HG02943 (cell line): ENCODE measurements around the gene CENPP.
"Not testable (repeated sequence)": the region's sequence is repeated elsewhere in the genome, so short reads cannot be mapped to it uniquely, and the experiment has no call there.

ENCODE experiments used
- ATAC-seq: cut with Tn5 transposase; IDR thresholded peaks from one replicate; pipeline ENCODE4 v1.9.1; 2021; ENCODE audit warnings: mild to moderate bottlenecking, low read depth, moderate library complexity; ENCODE audit not compliant: unreplicated experiment

CENPP gene

GRCh38 chr9:92608909-92609445 is 283.2 kb downstream of the CENPP start:
- no peak for ATAC-seq

GRCh38 chr9:92610470-92611420 is 285.0 kb downstream of the CENPP start:
- ATAC-seq, result no peak

- ATAC-seq, result no peak
Measured at GRCh38 chr9:92611621-92612285, 286.0 kb downstream of the CENPP start.

GRCh38 chr9:92612292-92612691 is 286.5 kb downstream of the CENPP start:
- no peak for ATAC-seq

GRCh38 chr9:92612816-92613215 is 287.1 kb downstream of the CENPP start:
- ATAC-seq, result no peak

GRCh38 chr9:92613268-92614122 is 287.7 kb downstream of the CENPP start:
- ATAC-seq, result no peak

GRCh38 chr9:92614123-92614510 is 288.4 kb downstream of the CENPP start:
- ATAC-seq, result no peak

- no peak for ATAC-seq
Measured at GRCh38 chr9:92614763-92615461, 289.2 kb downstream of the CENPP start.

- ATAC-seq, result no peak
Measured at GRCh38 chr9:92615790-92616189, 290.0 kb downstream of the CENPP start.

- ATAC-seq, result no peak
Measured at GRCh38 chr9:92616199-92616641, 290.5 kb downstream of the CENPP start.

GRCh38 chr9:92616655-92617111 is 290.9 kb downstream of the CENPP start:
- no peak for ATAC-seq

- ATAC-seq, result no peak
Measured at GRCh38 chr9:92617195-92617813, 291.6 kb downstream of the CENPP start.

- ATAC-seq, result no peak
Measured at GRCh38 chr9:92617951-92618510, 292.3 kb downstream of the CENPP start.

- ATAC-seq, result no peak
Measured at GRCh38 chr9:92618633-92619225, 293.0 kb downstream of the CENPP start.

GRCh38 chr9:92619601-92620300 is 294.0 kb downstream of the CENPP start:
- no peak for ATAC-seq

- no peak for ATAC-seq
Measured at GRCh38 chr9:92620845-92621244, 295.1 kb downstream of the CENPP start.

- ATAC-seq, result not testable (repeated sequence)
Measured at GRCh38 chr9:92623936-92624335, 298.2 kb downstream of the CENPP start.

GRCh38 chr9:92626484-92626883 is 300.7 kb downstream of the CENPP start:
- no peak for ATAC-seq
